Measurements from ENCODE around the gene ZSWIM7.
"Not testable (repeated sequence)": the region's sequence is repeated elsewhere in the genome, so short reads cannot be mapped to it uniquely, and the experiment has no call there.

The ZSWIM7 gene

DNA sequence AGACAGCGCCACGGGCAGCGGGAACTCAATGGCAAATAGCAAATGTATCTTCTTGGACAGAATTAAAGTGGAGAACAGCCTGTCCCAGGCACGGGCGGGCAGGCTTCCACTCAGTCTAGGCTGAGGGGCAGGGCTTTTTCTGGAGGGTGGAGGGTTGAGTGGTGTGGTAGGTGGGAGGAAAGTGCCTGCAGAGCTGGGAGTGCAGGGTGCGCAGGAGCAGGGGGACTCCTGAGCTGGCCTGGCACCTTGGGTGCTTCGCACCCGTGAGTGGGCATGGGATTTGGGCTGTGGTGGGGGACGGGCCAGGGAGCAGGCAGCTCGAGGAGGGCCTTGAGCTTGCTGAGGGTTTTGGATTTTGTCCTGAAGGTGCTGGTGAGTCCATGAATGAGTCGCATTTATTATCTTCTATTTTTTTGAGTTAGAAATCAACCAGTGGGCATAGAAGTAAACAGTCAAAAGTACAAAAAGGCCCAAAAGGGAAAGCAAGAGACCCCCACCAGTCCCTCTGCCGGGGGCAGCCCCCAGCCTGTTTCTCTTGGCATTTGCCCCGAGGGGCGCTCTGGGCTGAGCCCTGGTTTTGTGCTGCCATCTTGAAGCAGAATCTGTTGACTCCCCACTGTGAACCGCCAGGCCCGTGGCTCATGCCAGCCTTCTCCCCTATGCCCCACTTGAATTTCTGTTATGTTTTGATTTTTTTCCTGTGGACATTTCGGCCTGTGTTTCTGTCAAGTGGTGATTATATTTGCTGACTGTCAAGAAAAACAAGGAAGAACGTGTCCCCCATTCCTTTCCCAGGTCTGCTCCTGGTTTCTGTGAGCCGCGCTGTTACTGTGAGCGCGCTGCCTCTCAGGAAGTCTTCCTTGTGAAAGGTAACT lies 46.4 kb downstream of the ZSWIM7 start:
- Mint-ChIP-seq H3K9me3 (no peaks in the 10 kb centered on the region), H3K4me3 (no peak overlapping the region), H3K4me1 (peaks cover 15% of the 10 kb centered on the region), H3K27ac (no peak overlapping the region), H3K36me3 (no peaks in the 10 kb centered on the region), H3K27me3 (no peaks in the 10 kb centered on the region)

GRCh38 chr17:15952048-15952532 lies 47.4 kb downstream of the ZSWIM7 start:
- H3K27ac Mint-ChIP-seq = no peak overlapping the region
- no peaks in the 10 kb centered on the region for H3K36me3 Mint-ChIP-seq
- peaks cover 9% of the 10 kb centered on the region for H3K4me1 Mint-ChIP-seq
- no peaks in the 10 kb centered on the region for H3K27me3 Mint-ChIP-seq
- no peak overlapping the region for H3K4me3 Mint-ChIP-seq
- H3K9me3 Mint-ChIP-seq = no peaks in the 10 kb centered on the region

GRCh38 chr17:15951368-15952047 lies 48.0 kb downstream of the ZSWIM7 start:
- Mint-ChIP-seq H3K36me3 (no peaks in the 10 kb centered on the region), H3K27me3 (no peaks in the 10 kb centered on the region), H3K4me3 (no peak overlapping the region), H3K9me3 (no peaks in the 10 kb centered on the region), H3K27ac (no peak overlapping the region), H3K4me1 (peaks cover 7% of the 10 kb centered on the region)

DNA sequence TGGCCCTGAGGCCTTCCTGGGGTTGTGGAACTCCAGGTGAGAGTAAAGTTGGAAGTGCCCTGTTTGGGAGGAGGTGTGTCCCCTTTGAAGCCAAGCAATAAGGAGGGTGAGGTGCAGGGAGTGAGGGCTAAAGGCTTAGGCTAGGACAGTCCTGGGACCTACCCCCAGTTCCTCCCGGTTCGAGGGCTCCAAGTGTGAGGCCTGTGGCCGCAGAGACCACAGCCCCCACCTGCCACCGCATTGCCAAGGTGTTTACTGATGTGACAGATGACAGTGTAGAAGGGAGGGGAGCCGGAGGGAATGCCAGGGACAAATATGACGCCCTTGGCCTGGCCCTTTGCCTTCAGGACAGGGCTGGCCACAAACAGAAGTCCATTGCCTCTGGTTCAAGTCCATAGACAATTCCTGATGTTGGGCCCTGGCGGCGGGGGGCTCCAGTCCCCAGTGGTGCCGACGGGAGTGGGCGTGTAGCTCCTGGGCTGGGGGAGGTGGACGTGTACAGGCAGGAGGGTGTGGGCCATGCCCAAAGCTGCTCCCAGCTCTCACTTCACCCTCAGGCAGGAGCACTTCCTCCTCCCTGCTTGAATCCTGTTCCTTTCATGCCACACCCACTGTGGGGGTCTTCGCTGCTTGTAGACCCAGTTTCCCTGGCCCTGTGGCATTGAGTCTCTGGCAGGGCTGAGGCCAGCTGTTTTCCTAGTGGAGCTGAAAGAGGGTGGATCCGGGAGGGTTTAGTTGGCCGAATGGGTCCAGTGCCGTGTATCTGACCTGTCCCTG lies 51.3 kb downstream of the ZSWIM7 start:
- no peaks in the 10 kb centered on the region for H3K9me3 Mint-ChIP-seq
- no peak overlapping the region for H3K4me3 Mint-ChIP-seq
- H3K4me1 Mint-ChIP-seq = peaks cover 21% of the 10 kb centered on the region
- H3K36me3 Mint-ChIP-seq = peaks cover 3% of the 10 kb centered on the region
- H3K27me3 Mint-ChIP-seq = peaks cover 11% of the 10 kb centered on the region
- no peak overlapping the region for H3K27ac Mint-ChIP-seq

DNA sequence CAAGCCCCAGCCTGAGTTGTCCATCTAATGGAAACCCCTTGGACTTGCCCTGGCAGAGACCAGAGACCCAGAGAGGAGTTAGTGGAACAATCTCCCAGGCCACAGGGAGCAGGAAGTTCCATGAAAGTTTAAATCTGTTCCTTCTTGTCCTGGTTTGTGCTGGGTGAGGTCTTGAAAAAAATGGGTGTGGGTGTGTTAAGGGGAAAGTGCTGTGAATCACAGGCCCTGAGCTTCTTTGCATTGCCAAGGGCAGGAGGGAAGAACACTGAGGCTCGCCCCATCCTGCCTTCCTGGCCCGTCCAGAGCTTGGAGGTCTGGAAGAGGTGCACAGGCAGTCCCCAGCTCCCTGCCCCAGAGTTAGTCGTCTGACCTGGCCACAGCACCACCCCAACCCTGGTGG lies 52.2 kb downstream of the ZSWIM7 start:
- Mint-ChIP-seq H3K4me3 (peak overlapping the region; percentile 2), H3K9me3 (no peaks in the 10 kb centered on the region), H3K36me3 (peaks cover 3% of the 10 kb centered on the region)

GRCh38 chr17:15946611-15947120 lies 52.8 kb downstream of the ZSWIM7 start:
- peaks cover 3% of the 10 kb centered on the region for H3K36me3 Mint-ChIP-seq
- peaks cover 21% of the 10 kb centered on the region for H3K4me1 Mint-ChIP-seq
- no peak overlapping the region for H3K27ac Mint-ChIP-seq
- H3K27me3 Mint-ChIP-seq = peaks cover 11% of the 10 kb centered on the region
- peak overlapping the region; percentile 72 for H3K4me3 Mint-ChIP-seq
- H3K9me3 Mint-ChIP-seq = no peaks in the 10 kb centered on the region

More for the DNA sequence above, 52.2 kb downstream of the ZSWIM7 start:
- Mint-ChIP-seq H3K27me3 (peaks cover 11% of the 10 kb centered on the region), H3K4me1 (peaks cover 21% of the 10 kb centered on the region), H3K27ac (no peak overlapping the region)

DNA sequence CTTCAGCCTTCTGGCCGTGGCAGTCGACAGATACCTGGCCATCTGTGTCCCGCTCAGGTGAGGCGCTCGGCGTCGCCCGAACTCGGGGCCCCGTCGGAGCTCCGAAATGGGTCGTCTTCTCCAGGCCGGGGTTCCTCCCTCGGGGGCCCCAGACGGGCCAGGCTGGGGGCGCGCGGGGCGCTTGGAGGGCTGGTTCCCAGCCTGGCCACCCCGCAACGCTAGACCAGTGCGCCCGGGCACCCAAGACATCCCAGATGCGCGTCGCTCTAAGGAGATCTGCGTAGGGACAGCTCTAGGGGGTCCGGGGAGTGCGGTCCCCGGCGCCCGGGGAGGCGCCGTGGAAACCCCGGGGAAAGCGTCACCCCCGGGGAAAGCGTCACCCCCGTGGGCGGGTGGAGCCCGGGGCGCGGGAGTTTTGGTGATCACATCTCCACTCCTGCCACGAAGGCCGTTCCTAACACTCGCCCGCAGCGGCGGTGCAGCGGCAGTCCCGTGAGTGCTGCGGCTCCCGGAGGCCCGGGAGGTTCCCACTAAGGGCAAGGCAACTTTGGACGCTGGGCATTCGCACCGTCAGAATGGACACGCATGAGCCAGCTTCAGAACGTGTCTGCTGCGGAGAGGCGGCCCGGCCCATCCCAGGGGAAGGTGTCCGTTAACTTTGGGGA lies 53.8 kb downstream of the ZSWIM7 start:
- peaks cover 21% of the 10 kb centered on the region for H3K4me1 Mint-ChIP-seq
- no peak overlapping the region for H3K27ac Mint-ChIP-seq
- peaks cover 12% of the 10 kb centered on the region for H3K27me3 Mint-ChIP-seq
- peaks cover 3% of the 10 kb centered on the region for H3K36me3 Mint-ChIP-seq
- no peaks in the 10 kb centered on the region for H3K9me3 Mint-ChIP-seq
- H3K4me3 Mint-ChIP-seq = peak overlapping the region; percentile 82

GRCh38 chr17:15944759-15945526 lies 54.6 kb downstream of the ZSWIM7 start, which contains the start of gene ADORA2B:
Gene ADORA2B (plus strand): TSS chr17:15945130. CDS start chr17:15945249, 119 bp downstream.
- Mint-ChIP-seq H3K27me3 (peaks cover 12% of the 10 kb centered on the region), H3K27ac (peak within 1 kb of the TSS; percentile 9), H3K9me3 (no peaks in the 10 kb centered on the region), H3K4me1 (peaks cover 21% of the 10 kb centered on the region), H3K36me3 (peaks cover 3% of the 10 kb centered on the region), H3K4me3 (peak within 1 kb of the TSS; percentile 84)

DNA sequence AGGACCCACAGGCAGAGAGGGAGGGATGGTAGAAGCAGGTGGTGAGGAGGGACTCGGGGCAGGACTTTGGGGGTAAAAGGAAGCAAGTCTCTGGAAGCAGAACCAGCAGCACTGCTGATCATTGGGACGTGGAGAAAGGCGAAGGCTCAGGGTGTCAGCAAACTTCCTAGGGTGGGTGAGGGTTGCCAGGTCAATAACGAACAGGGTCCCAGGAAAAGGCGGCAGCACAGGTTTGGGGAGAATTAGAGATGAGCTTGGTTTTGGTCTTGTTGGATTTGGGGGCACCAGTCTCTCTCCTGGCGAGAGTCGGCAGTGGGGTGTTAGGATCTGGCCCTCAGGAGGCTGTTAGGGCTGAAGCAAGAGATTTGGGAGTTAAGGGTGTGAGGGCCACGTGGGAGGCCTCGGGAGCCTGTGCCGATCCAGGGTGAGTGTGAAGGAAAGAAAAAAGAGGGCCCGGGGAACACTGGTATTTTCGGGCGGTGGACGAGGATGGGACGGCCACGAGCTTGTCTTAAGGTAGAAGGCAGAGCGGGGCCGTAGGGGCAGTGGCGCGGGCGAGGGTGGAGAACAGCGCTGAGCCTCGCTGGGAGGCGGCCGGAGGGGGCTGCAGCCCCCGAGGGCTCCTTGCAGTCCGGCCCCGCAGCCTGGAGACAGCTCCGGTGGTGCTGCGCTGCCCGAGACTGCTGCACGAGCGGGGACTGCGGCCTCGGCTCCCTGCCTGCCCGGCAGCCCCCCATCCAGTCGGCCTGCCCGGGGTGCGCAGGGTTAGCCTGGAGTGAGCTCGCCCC lies 55.3 kb downstream of the ZSWIM7 start:
- peak overlapping the region; percentile 84 for H3K4me3 Mint-ChIP-seq

GRCh38 chr17:15942207-15942833 lies 57.2 kb downstream of the ZSWIM7 start:
- H3K4me1 Mint-ChIP-seq = peaks cover 19% of the 10 kb centered on the region
- H3K27me3 Mint-ChIP-seq = peaks cover 12% of the 10 kb centered on the region
- H3K36me3 Mint-ChIP-seq = peaks cover 3% of the 10 kb centered on the region
- no peak overlapping the region for H3K4me3 Mint-ChIP-seq
- H3K9me3 Mint-ChIP-seq = no peaks in the 10 kb centered on the region
- no peak overlapping the region for H3K27ac Mint-ChIP-seq

More for the DNA sequence above, 55.3 kb downstream of the ZSWIM7 start:
- Mint-ChIP-seq H3K27me3 (peaks cover 12% of the 10 kb centered on the region), H3K27ac (peak overlapping the region; percentile 9), H3K4me1 (peaks cover 21% of the 10 kb centered on the region), H3K9me3 (no peaks in the 10 kb centered on the region), H3K36me3 (peaks cover 3% of the 10 kb centered on the region)

- peaks cover 3% of the 10 kb centered on the region for H3K36me3 Mint-ChIP-seq
- H3K4me3 Mint-ChIP-seq = no peak overlapping the region
- H3K9me3 Mint-ChIP-seq = no peaks in the 10 kb centered on the region
- no peak overlapping the region for H3K27ac Mint-ChIP-seq
- peaks cover 16% of the 10 kb centered on the region for H3K4me1 Mint-ChIP-seq
- peaks cover 12% of the 10 kb centered on the region for H3K27me3 Mint-ChIP-seq
These were observed 57.7 kb downstream of the ZSWIM7 start for GRCh38 chr17:15941781-15942180.

- H3K27ac Mint-ChIP-seq = not testable (repeated sequence)
These were observed 63.0 kb downstream of the ZSWIM7 start for GRCh38 chr17:15936481-15936880.

DNA sequence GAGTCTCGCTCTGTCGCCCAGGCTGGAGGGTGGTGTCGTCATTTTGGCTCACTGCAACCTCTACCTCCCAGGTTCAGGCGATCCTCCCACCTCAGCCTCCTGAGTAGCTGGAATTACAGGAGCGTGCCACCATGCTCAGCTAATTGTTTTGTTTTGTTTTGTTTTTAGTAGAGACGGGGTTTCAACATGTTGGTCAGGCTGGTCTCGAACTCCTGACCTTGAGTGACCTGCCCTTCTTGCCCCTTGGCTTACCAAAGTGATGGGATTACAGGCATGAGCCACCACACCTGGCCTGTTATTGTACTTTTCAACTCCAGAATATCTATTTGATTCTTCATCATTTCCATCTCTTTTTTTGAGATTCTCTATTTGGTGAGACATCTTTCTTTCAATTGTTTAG lies 63.6 kb downstream of the ZSWIM7 start:
- H3K4me1 Mint-ChIP-seq = no peaks in the 10 kb centered on the region
- H3K9me3 Mint-ChIP-seq = no peaks in the 10 kb centered on the region
- H3K4me3 Mint-ChIP-seq = no peak overlapping the region
- no peak overlapping the region for H3K27ac Mint-ChIP-seq
- peaks cover 1% of the 10 kb centered on the region for H3K27me3 Mint-ChIP-seq
- no peaks in the 10 kb centered on the region for H3K36me3 Mint-ChIP-seq

More at GRCh38 chr17:15936481-15936880, 63.0 kb downstream of the ZSWIM7 start:
- not testable (repeated sequence) for H3K9me3 Mint-ChIP-seq, H3K4me3 Mint-ChIP-seq, H3K4me1 Mint-ChIP-seq, H3K36me3 Mint-ChIP-seq, H3K27me3 Mint-ChIP-seq

Data from activated naive CD4-positive, alpha-beta T cell treated with anti-CD3 and anti-CD28 coated beads, Interleukin-2, amount 50 U/mL, for 24 hours (primary cell).